ENCODE results near the gene ELMO1. TPM values are rescaled to one million over a fixed set of nuclear protein-coding genes. Genes with fewer than 3 reads are reported as not detected.

Gene ELMO1
- total and polyA plus RNA-seq, 10 of the 15 experiments (the other 5 are each of a cell fraction or from before 2014, with no cell fraction given): 22.6 to 85.9 (median 56.6) TPM

GRCh38 chr7:36820527-36821170, 628.0 kb downstream of the ELMO1 start:
- no peaks in the 10 kb centered on the region for H4K20me1 ChIP-seq (ENCODE audit: control insufficient read depth, insufficient read depth)
- no peaks in the 10 kb centered on the region; a peak in 1 of 4 replicates for H3K27me3 ChIP-seq (replicated peaks in 1 of 2; ENCODE audit: control insufficient read depth in 2 of 2, insufficient read depth in 2 of 2, low read length in 1 of 2)
- H3K9ac ChIP-seq (ENCODE audit: control insufficient read depth, insufficient read depth, low read length): no peak overlapping the region
- ChIA-PET POLR2A (no interaction called here), CTCF (interaction anchor here (0.6 kb wide), 1 partner anchor 133 kb away, joined by 3 read pairs; no protein-coding TSS in a partner anchor), RAD21 (ENCODE audit: unreplicated experiment) (no interaction called here), SMC1A (ENCODE audit: uncharacterized antibody, unreplicated experiment) (no interaction called here)
- no peak overlapping the region for H3K27ac ChIP-seq (ENCODE audit: control insufficient read depth, insufficient read depth)
- intact Hi-C loops (cut with micrococcal nuclease; ENCODE audit: unreplicated experiment) (no loop called here), in situ Hi-C loops (cut with MboI) (no loop called here)
- ATAC-seq: no peak
- H3K4me2 ChIP-seq (ENCODE audit: control insufficient read depth, insufficient read depth): no peak overlapping the region
- no peaks in the 10 kb centered on the region for H3K4me1 ChIP-seq (ENCODE audit: control insufficient read depth, insufficient read depth, low read length)
- DNase-seq (ENCODE audit: low read depth, low spot score): no peak
- no peak overlapping the region for H2AFZ ChIP-seq (ENCODE audit: control insufficient read depth, low read depth, low read length)
- no peaks in the 10 kb centered on the region for H3K79me2 ChIP-seq (ENCODE audit: control insufficient read depth, insufficient read depth, low read length)
- no peak for FAIRE-seq
- no peaks in the 10 kb centered on the region for H3K36me3 ChIP-seq (ENCODE audit: control insufficient read depth in 2 of 2, insufficient read depth in 2 of 2, low read length in 1 of 2)
- H3K4me3 ChIP-seq: no peak overlapping the region
- no peaks in the 10 kb centered on the region for H3K9me3 ChIP-seq (replicated peaks; ENCODE audit: control insufficient read depth, insufficient read depth, low read length)
- no TSS peak for BruUV-seq (replicated peaks)
- TF ChIP-seq SMC3 (IDR thresholded peaks at IDR 0.05; ENCODE audit: borderline replicate concordance, low read length): no peak
- no peak for TF ChIP-seq TBL1XR1 (IDR thresholded peaks at IDR 0.05; ENCODE audit: low read depth, low read length)
- no peak for TF ChIP-seq RELA (IDR thresholded peaks at IDR 0.05; ENCODE audit: borderline replicate concordance, partially characterized antibody)
- no peak for TF ChIP-seq IRF4 (IDR thresholded peaks at IDR 0.05; ENCODE audit: low read depth, low read length)
- TF ChIP-seq FOS (IDR thresholded peaks at IDR 0.05; ENCODE audit: borderline replicate concordance, extremely low read depth, insufficient read length): no peak
- TF ChIP-seq PML (IDR thresholded peaks at IDR 0.05; ENCODE audit: low read length): no peak
- TF ChIP-seq ZNF24 (IDR thresholded peaks at IDR 0.05): no peak
- TF ChIP-seq SREBF2 (IDR thresholded peaks at IDR 0.05; ENCODE audit: low read length): no peak
- no peak for TF ChIP-seq CTCF (IDR thresholded peaks at IDR 0.05 in 2 of 3, conservative IDR thresholded peaks at IDR 0.05 in 1 of 3; ENCODE audit: control insufficient read depth in 2 of 3, extremely low read depth in 1 of 3, insufficient read depth in 1 of 3, low read depth in 3 of 3, low read length in 3 of 3)
- no peak for TF ChIP-seq RAD21 (IDR thresholded peaks at IDR 0.05; ENCODE audit: insufficient read depth, low read depth, low read length)
- no peak for TF ChIP-seq ATF2 (IDR thresholded peaks at IDR 0.05; ENCODE audit: low read length)
- no peak for TF ChIP-seq HDAC2 (IDR thresholded peaks at IDR 0.05)
- TF ChIP-seq POLR2AphosphoS2 (IDR thresholded peaks at IDR 0.05; ENCODE audit: low read depth, low read length): no peak
- no peak for TF ChIP-seq SPI1 (IDR thresholded peaks at IDR 0.05; ENCODE audit: borderline replicate concordance, insufficient read depth, low read depth, low read length)
- no peak for TF ChIP-seq CREM (IDR thresholded peaks at IDR 0.05; ENCODE audit: low read depth)
- no peak for TF ChIP-seq TCF3 (IDR thresholded peaks at IDR 0.05; ENCODE audit: borderline replicate concordance, insufficient read depth, low read depth, low read length)
- no peak for TF ChIP-seq ZBTB40 (IDR thresholded peaks at IDR 0.05; ENCODE audit: borderline replicate concordance)

All from GM12878 (cell line).